ENCODE data around the gene SPINK2.
A peak's percentile ranks its signal among the peaks of the same experiment; 100 is the strongest.

DNA sequence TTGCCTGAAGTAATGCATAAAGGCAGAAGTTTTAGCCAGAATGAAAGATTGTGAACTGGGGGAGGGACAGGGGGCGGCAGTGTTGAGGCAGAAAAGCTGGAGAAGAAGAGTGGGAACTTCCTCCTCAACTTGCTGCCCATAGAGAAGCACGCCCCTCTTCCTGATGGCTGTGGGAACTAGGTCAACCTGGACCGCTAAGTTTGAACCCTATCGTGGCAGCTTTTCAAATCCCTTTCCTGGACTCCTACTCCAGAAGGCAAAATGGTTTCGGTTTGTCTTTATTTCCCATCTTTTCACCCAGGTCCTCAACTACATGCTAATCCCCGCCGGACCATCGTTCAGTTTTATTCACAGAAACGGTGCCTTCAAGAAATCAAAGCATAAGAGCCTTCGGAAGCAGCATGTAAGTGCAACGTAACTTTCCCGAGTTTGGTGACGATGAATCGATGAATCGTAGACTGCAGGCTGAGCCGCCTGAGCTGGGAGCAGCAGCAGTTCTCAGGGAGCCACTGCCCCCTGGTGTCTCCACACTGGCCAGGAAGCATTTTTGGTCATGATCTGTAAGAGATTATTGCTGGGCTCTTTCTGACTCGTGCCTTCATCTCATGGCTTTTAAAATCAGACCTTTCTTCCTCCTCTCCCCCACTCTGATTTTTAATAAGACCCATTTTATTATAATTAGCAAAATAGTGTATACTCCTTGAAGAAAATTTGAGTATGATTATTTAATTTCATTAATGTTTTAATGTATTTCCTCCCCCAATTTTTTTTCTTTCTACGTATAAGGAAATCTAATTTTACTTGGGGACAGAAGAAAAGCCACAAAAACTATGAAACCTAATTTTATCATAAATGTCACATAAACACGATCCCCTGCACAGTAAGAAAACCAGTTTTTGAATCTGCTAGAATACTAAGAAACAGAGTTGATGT is 21.4 kb downstream of the SPINK2 start:
- no peak for TF ChIP-seq POLR2A (IDR thresholded peaks at IDR 0.05)
- TF ChIP-seq, protein P1, sequence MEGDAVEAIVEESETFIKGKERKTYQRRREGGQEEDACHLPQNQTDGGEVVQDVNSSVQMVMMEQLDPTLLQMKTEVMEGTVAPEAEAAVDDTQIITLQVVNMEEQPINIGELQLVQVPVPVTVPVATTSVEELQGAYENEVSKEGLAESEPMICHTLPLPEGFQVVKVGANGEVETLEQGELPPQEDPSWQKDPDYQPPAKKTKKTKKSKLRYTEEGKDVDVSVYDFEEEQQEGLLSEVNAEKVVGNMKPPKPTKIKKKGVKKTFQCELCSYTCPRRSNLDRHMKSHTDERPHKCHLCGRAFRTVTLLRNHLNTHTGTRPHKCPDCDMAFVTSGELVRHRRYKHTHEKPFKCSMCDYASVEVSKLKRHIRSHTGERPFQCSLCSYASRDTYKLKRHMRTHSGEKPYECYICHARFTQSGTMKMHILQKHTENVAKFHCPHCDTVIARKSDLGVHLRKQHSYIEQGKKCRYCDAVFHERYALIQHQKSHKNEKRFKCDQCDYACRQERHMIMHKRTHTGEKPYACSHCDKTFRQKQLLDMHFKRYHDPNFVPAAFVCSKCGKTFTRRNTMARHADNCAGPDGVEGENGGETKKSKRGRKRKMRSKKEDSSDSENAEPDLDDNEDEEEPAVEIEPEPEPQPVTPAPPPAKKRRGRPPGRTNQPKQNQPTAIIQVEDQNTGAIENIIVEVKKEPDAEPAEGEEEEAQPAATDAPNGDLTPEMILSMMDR (IDR thresholded peaks at IDR 0.05): peak; percentile 79 to 97 (median 89)

Data from heart left ventricle (tissue), 13 donors.